T-helper 2 cell treated with Interferon-gamma antibody and Interleukin-4, amounts not matched to agents 5 μg/mL and 100 μg/mL, for 36 hours (primary cell): Measurements from ENCODE around the gene GRPR.

Experiments
- DNase-seq: peaks from one replicate; pipeline ENCODE4 v3.0.0; 2021; ENCODE audit warnings: low spot score
- H3K27ac Mint-ChIP-seq: one replicate; pipeline ENCODE4 v1.8.0; 2021; ENCODE audit warnings: mild to moderate bottlenecking, mixed read lengths
- H3K27me3 Mint-ChIP-seq: one replicate; pipeline ENCODE4 v1.8.0; 2021; ENCODE audit warnings: low read depth, mixed read lengths
- H3K36me3 Mint-ChIP-seq: one replicate; pipeline ENCODE4 v1.8.0; 2021; ENCODE audit warnings: low read depth, mixed read lengths
- H3K4me1 Mint-ChIP-seq: one replicate; pipeline ENCODE4 v1.8.0; 2021; ENCODE audit warnings: low read depth, mixed read lengths
- H3K4me3 Mint-ChIP-seq: one replicate; pipeline ENCODE4 v1.8.0; 2022; ENCODE audit warnings: mild to moderate bottlenecking, moderate library complexity, mixed read lengths
- H3K9me3 Mint-ChIP-seq: one replicate; pipeline ENCODE4 v1.8.0; 2021; ENCODE audit warnings: mixed read lengths

The GRPR gene

DNA sequence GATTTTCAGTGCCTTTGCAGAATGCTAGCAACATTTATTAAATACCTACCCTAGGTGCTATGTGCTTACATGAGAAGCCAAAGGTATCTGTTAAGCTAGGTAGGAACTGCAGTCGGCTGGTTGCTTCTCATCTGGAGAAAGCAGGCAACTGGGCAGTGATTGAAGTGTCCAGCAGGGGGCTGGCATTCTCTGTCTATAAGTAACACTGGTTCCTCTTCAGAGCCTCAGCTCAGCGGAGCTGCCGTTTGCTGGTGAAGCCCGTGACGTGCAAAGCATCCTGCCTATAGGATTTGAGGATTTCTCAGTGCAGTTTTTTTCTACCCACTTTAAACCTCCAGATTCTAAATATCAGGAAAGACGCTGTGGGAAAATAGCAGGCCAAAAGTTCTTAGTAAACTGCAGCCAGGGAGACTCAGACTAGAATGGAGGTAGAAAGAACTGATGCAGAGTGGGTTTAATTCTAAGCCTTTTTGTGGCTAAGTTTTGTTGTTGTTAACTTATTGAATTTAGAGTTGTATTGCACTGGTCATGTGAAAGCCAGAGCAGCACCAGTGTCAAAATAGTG is at the start of gene GRPR:
TSS of gene GRPR (plus strand) at position 344 of the 565 bp plus-strand sequence. CDS start 389 bp downstream, outside the sequence.
- H3K9me3 Mint-ChIP-seq: peaks cover 5% of the 10 kb centered on the region
- peaks cover 14% of the 10 kb centered on the region for H3K27me3 Mint-ChIP-seq
- DNase-seq: peak; percentile 30
- no peaks in the 10 kb centered on the region for H3K36me3 Mint-ChIP-seq
- no peak within 1 kb of the TSS for H3K4me3 Mint-ChIP-seq
- no peak within 1 kb of the TSS for H3K27ac Mint-ChIP-seq
- H3K4me1 Mint-ChIP-seq: peaks cover 19% of the 10 kb centered on the region

DNA sequence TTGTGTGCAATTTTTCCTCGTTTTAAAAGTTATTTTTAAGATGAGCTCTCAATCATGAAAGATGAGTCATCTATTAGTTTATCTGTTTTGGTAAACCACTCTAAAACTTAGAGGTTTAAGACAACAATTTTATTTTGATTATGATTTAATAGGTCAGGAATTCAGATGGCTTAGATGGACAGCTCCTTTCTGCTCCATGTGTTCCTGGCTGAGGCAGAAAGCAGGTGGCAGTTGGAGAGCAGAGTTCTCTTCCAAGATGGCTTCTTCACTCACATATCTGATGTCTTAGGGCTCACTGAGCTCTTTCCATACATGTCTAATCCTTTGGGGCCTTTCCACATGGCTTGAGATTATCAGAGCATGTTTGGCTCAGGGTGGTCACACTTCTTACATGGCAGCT is 48.3 kb upstream of the GRPR start:
- no peak overlapping the region for H3K4me3 Mint-ChIP-seq
- no peaks in the 10 kb centered on the region for H3K9me3 Mint-ChIP-seq
- H3K27me3 Mint-ChIP-seq: peaks cover 6% of the 10 kb centered on the region
- no peaks in the 10 kb centered on the region for H3K36me3 Mint-ChIP-seq
- H3K27ac Mint-ChIP-seq: no peak overlapping the region
- no peaks in the 10 kb centered on the region for H3K4me1 Mint-ChIP-seq
- no peak for DNase-seq

DNA sequence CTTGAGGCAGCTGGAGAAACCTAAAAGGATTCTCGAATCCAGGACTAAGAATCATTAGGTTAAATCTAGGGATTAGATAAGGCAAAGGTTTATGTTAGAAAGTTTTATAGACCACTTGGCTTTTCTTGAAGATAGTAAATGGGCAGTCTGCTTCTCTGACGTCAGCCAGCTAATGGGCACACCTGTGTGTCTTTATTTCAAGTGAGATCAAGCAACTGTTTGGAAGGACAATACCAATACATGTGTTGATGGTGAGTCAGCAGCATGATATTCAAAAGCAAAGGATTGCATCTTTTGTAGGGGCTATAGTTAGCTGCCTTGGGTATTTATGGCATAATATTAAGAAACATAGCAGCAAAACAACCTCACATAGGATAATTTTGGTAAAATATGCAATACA is 46.5 kb upstream of the GRPR start:
- Mint-ChIP-seq H3K36me3 (no peaks in the 10 kb centered on the region), H3K27ac (no peak overlapping the region), H3K9me3 (no peaks in the 10 kb centered on the region), H3K27me3 (peaks cover 1% of the 10 kb centered on the region), H3K4me3 (no peak overlapping the region), H3K4me1 (no peaks in the 10 kb centered on the region)
- DNase-seq: no peak

DNA sequence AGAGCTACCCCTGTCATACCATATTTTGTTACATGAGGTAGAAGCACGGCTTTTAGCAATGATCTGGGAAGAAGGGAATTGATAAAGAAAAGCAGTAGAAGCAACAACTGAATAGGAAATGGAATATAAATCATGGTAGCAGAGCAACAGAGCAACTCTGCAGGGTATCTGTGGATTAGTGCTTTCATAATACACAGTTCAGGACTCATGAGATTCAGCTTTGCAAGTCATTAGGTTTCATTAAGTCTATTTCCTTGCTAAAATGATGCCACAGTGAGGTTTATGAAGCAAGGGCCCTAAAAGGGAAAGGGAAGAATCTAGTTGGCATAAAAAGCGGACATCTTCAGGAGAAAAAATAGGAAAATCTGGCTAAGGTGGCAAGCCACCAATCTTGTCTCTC is 45.6 kb upstream of the GRPR start:
- Mint-ChIP-seq H3K27ac (no peak overlapping the region), H3K36me3 (no peaks in the 10 kb centered on the region), H3K4me3 (no peak overlapping the region), H3K9me3 (no peaks in the 10 kb centered on the region), H3K4me1 (no peaks in the 10 kb centered on the region), H3K27me3 (no peaks in the 10 kb centered on the region)
- no peak for DNase-seq

DNA sequence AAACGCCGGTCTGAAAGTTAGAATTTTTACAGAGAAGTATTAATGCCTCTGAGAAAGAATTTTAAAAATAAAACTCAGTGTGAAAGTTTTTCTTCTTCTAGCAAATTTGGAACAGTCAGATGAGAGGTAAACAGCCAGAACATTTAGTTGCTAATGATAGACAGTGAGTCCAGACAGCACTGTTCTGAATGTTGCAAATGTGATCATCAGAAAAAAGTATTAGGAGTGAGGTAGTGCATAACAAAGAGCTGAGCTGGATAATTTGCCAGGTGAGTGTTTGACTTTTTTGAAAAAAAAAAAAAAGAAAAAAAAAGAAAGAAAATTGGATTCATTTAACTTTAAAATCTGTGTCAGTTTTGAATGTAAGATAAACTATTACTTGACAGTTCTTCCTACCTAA is 42.0 kb upstream of the GRPR start:
- no peaks in the 10 kb centered on the region for H3K36me3 Mint-ChIP-seq
- H3K4me1 Mint-ChIP-seq: no peaks in the 10 kb centered on the region
- H3K27me3 Mint-ChIP-seq: peaks cover 2% of the 10 kb centered on the region
- H3K4me3 Mint-ChIP-seq: no peak overlapping the region
- no peaks in the 10 kb centered on the region for H3K9me3 Mint-ChIP-seq
- no peak overlapping the region for H3K27ac Mint-ChIP-seq
- no peak for DNase-seq

DNA sequence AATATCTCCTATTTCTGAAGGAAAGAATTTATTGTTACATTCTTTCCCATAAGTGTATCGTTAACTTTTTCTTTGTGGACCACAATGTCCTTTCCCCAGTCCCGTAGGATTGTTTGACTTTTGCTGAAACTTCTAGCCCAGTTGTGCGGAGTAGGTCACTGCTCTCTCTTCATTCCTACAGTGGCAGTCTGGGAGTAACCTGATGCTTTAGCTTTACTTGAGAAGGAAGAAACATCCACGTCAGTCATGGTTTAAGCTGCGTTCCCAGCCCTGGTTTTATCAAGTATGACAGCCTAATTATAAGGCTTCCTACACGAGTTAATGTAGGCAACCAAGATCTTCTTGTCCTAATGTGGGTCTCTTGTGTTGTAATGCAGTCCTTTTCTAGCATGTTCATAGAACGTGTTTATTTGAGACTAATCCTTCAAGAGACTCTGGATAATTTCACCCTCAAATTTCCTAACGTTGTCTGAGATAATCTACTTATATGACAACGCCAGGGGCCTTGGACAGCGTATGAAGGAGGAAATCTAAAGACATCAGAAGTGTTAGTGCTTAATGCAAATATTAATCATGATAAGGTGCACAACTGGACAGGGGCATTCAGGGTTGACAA is 40.8 kb upstream of the GRPR start:
- DNase-seq: no peak
- no peak overlapping the region for H3K27ac Mint-ChIP-seq
- H3K4me3 Mint-ChIP-seq: no peak overlapping the region
- no peaks in the 10 kb centered on the region for H3K9me3 Mint-ChIP-seq
- H3K27me3 Mint-ChIP-seq: peaks cover 2% of the 10 kb centered on the region
- H3K36me3 Mint-ChIP-seq: no peaks in the 10 kb centered on the region
- no peaks in the 10 kb centered on the region for H3K4me1 Mint-ChIP-seq

DNA sequence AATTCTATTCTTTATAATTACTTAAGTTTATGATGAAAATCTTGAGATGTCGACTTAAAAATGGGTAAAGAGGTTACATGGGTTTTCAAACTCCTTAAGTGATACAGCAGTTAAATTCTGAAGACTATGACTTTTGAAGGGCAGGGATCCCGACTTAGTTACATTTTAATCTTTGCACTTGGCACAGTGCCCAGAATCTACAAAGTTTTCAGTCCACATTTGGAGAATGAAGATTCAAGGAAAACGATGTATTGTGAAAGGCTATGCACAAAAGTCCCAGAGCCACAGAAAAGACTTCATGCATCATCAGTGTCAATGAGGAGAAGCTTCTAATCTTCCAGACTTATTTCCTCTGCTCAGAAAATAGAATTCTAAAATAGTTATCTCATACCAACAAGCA is 36.3 kb upstream of the GRPR start:
- no peaks in the 10 kb centered on the region for H3K4me1 Mint-ChIP-seq
- peaks cover 2% of the 10 kb centered on the region for H3K27me3 Mint-ChIP-seq
- H3K27ac Mint-ChIP-seq: no peak overlapping the region
- no peak for DNase-seq
- no peaks in the 10 kb centered on the region for H3K9me3 Mint-ChIP-seq
- no peak overlapping the region for H3K4me3 Mint-ChIP-seq
- H3K36me3 Mint-ChIP-seq: no peaks in the 10 kb centered on the region

DNA sequence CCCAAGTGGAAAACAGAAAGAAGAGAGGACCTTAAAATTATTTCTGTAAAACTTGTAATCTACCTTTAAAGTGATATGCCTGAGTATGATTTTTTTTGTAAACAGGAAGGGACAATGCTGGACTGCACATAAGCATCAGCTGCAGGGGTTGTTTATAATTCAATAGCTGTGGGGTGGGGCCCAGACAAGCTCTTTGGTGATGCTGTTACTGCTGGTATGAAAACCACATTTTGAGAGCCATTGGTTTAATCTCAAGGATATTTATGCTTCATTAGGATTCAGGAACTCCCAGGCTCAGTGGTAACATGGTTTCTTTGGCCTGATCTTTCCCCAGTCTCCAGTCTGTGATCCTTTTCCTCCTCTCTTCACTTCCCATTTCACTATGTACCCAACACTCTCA is 34.3 kb upstream of the GRPR start:
- H3K9me3 Mint-ChIP-seq: no peaks in the 10 kb centered on the region
- peaks cover 2% of the 10 kb centered on the region for H3K27me3 Mint-ChIP-seq
- no peak overlapping the region for H3K27ac Mint-ChIP-seq
- no peaks in the 10 kb centered on the region for H3K36me3 Mint-ChIP-seq
- DNase-seq: no peak
- H3K4me1 Mint-ChIP-seq: no peaks in the 10 kb centered on the region
- H3K4me3 Mint-ChIP-seq: no peak overlapping the region

DNA sequence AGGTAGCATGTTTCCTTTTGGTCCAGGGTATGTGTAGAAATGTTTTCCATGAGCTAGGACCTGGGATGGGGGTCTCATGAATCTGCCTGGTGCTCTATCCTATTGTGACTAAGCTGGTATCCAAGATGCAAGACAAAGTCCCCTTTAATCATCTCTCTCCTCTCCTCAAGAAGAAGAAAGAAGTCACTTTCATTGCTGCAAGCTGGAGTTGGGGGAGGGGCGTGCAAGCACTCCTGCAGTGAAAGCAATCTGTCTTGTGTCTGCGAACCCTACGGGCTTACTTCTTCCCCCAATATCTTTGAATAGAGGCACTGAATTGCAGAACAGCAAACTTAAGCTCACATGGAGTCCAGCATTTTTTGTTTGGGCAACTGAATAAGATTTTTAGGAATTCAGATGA is 27.2 kb upstream of the GRPR start:
- Mint-ChIP-seq H3K27ac (no peak overlapping the region), H3K9me3 (no peaks in the 10 kb centered on the region), H3K4me1 (no peaks in the 10 kb centered on the region), H3K4me3 (no peak overlapping the region), H3K36me3 (no peaks in the 10 kb centered on the region), H3K27me3 (no peaks in the 10 kb centered on the region)
- no peak for DNase-seq

DNA sequence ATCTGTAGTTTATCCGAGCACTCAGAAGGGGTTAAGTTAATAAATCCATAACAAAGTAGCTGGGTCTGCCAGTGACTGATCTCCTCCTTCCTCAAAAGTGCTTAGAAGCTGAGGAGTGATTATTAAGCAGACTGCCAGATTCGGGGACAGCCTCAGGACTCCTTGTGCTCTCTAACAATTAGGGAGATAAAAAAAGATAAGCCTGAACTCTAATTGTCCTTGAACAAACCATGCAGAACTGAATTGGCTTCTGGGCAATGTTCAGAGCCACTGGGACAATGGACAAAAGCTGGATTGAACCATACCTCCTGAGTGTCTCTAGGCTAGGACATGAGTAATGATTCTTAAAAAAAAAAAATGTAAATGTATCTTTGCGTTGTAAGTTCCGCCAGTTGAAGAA is 22.7 kb upstream of the GRPR start:
- DNase-seq: no peak
- H3K36me3 Mint-ChIP-seq: no peaks in the 10 kb centered on the region
- H3K4me1 Mint-ChIP-seq: no peaks in the 10 kb centered on the region
- H3K9me3 Mint-ChIP-seq: no peaks in the 10 kb centered on the region
- H3K27ac Mint-ChIP-seq: no peak overlapping the region
- no peak overlapping the region for H3K4me3 Mint-ChIP-seq
- no peaks in the 10 kb centered on the region for H3K27me3 Mint-ChIP-seq

DNA sequence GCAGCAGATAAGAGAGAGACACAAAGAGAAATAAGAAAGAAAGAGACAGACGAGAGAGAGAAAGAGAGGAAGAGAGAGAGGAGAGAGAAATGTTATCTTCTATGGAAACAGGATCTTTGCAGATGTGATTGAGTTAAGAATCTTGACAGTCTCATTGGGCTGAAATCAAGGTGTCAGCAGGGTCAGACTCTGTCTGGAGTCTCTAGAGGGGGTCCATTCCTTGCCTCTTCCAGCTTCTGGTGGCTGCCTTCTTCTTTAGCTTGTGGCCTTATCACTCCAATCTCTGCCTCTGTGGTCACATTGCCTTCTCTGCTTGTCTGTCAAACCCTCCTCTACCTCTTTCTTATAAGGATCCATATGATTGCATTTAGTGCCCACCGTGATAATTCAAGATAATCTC is 21.8 kb upstream of the GRPR start:
- no peak overlapping the region for H3K4me3 Mint-ChIP-seq
- H3K27me3 Mint-ChIP-seq: no peaks in the 10 kb centered on the region
- no peak for DNase-seq
- H3K36me3 Mint-ChIP-seq: no peaks in the 10 kb centered on the region
- H3K9me3 Mint-ChIP-seq: no peaks in the 10 kb centered on the region
- no peaks in the 10 kb centered on the region for H3K4me1 Mint-ChIP-seq
- no peak overlapping the region for H3K27ac Mint-ChIP-seq

DNA sequence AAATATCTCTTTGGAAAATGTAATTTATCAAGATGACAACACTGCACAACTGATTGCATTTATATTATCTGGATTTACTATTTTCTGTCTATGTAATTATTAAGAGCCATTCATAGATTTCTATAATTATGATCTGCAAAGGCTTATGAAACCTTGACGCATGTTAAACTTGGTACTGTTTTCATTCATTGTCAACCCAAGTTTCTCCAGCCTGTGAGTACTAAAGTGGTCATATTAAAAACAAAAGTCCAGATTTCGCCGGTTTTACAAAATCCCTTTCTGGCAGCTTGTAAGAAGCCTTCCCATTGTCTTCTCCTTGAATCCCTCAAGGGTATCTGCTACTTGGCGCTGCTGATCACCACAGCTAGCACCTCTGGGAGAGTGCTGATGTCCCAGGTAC is 19.7 kb upstream of the GRPR start:
- no peak overlapping the region for H3K4me3 Mint-ChIP-seq
- no peaks in the 10 kb centered on the region for H3K36me3 Mint-ChIP-seq
- H3K4me1 Mint-ChIP-seq: no peaks in the 10 kb centered on the region
- no peak for DNase-seq
- no peaks in the 10 kb centered on the region for H3K27me3 Mint-ChIP-seq
- H3K27ac Mint-ChIP-seq: no peak overlapping the region
- H3K9me3 Mint-ChIP-seq: no peaks in the 10 kb centered on the region

DNA sequence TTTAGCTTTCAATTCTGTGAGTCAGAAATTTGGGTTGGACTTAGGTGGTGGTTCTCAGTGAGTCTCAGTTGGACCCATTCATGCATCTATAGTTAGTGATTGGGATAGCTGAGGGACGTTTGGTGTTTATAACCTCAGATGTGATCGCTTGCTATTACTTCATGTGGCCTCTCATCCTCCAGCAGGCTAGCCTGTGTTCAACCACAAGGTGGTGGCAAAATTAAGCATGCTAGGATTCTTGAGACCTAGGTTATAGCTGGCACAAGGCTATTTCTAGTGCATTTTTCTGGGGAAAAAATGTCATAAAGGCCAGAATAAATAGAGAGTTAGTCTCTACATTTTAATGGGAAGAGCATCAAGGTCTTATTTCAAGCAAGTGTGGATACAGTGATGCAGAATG is 10.9 kb upstream of the GRPR start:
- Mint-ChIP-seq H3K27ac (no peak overlapping the region), H3K4me3 (no peak overlapping the region), H3K27me3 (peaks cover 2% of the 10 kb centered on the region), H3K9me3 (no peaks in the 10 kb centered on the region), H3K4me1 (no peaks in the 10 kb centered on the region), H3K36me3 (no peaks in the 10 kb centered on the region)
- DNase-seq: no peak

DNA sequence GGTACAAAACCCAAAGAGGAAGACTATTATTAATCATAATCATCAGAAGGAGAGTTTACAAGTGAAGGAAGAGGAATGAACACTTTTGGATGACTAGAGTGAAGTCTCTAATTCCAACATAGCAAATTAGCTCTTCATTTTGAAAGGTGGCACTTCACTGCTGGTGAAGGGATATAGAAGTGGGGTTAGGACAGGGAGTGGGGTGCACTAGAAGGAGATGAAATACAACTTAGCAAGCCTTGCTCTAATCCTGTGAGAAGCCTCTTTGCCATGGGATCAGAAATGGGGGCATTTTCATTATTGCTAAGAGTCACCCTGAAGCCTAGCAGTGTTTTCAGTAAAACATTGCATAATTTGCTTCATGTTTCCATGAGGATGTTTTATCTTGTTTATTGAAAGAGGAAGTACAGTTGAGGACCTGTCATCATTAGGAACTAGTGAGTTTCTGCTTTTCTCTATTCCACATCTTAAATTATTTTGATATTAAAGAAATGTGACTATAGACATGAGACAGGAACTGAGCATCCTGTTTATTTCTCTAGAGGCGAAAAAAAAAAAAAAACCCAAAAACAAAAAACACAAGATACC is 9.3 kb upstream of the GRPR start:
- no peaks in the 10 kb centered on the region for H3K36me3 Mint-ChIP-seq
- DNase-seq: no peak
- H3K4me3 Mint-ChIP-seq: no peak overlapping the region
- H3K27me3 Mint-ChIP-seq: peaks cover 4% of the 10 kb centered on the region
- peaks cover 2% of the 10 kb centered on the region for H3K4me1 Mint-ChIP-seq
- H3K27ac Mint-ChIP-seq: no peak overlapping the region
- H3K9me3 Mint-ChIP-seq: peaks cover 2% of the 10 kb centered on the region

DNA sequence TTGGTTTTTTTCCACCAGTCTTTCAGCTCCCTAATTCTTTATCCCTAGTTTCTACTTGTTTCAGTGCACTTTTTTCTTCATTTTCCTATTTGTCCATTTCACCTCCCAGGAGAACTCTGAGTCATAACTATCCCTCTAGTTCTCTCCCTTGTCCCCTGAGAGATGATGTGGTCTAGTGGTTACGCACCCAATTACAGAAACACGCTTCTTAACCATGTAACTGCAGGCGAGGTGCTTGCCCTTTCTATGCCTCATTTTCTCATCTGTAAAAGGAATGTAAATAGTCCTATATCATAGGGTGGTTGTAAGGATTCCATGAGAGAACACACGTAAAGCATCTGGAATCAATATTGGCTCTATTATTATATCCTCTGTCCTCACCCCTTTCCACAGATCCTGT is 8.8 kb upstream of the GRPR start:
- H3K27me3 Mint-ChIP-seq: peaks cover 4% of the 10 kb centered on the region
- no peak for DNase-seq

More for the DNA sequence above, 8.8 kb upstream of the GRPR start:
- no peaks in the 10 kb centered on the region for H3K36me3 Mint-ChIP-seq
- H3K4me1 Mint-ChIP-seq: peaks cover 7% of the 10 kb centered on the region
- H3K27ac Mint-ChIP-seq: no peak overlapping the region
- H3K9me3 Mint-ChIP-seq: peaks cover 5% of the 10 kb centered on the region
- H3K4me3 Mint-ChIP-seq: no peak overlapping the region
